A549 treated with DMSO at 1 μM for 4 hours (cell line): ENCODE results near the gene LEMD1. TPM values are rescaled to one million over a fixed set of nuclear protein-coding genes. Genes with fewer than 3 reads are reported as not detected.

Source experiments
- total RNA-seq: library from RNA; stranded (reverse); fragments of 200-300 nt; extraction: Qiagen RNA extraction; gene quantifications from 5 replicates; pipeline ENCODE4 v1.2.3, GENCODE V29; 2022; ENCODE audit warnings: low read depth

The LEMD1 gene
- total RNA-seq, result not detected in 5 replicates

GRCh38 chr1:205421798-205422197 is at the start of gene LEMD1:
Gene LEMD1 (minus strand): TSS chr1:205422056. CDS start chr1:205420536, 1,520 bp downstream.

GRCh38 chr1:205455581-205456382 is 33.9 kb upstream of the LEMD1 start, which contains the start of gene BLACAT1:
Gene BLACAT1 (minus strand): TSS chr1:205456045.

GRCh38 chr1:205356440-205357139 is 65.3 kb downstream of the LEMD1 start, which contains the start of gene KLHDC8A:
Gene KLHDC8A (minus strand): TSS chr1:205356922. CDS start chr1:205343604, 13,318 bp downstream.

Other genes with a start within 250 kb of the LEMD1 start
- 9.1 to 12.2 TPM (median 11.1 TPM) in 5 replicates for gene DSTYK, start 210.4 kb downstream of the LEMD1 start, total RNA-seq
- 2.8 to 3.3 TPM (median 3.1 TPM) in 5 replicates for gene TMCC2, start 194.1 kb downstream of the LEMD1 start, total RNA-seq
- gene NUAK2, start 100.3 kb downstream of the LEMD1 start, total RNA-seq, result 28.8 to 38.0 TPM (median 35.3 TPM) in 5 replicates
- 0.36 to 0.81 TPM (median 0.58 TPM) in 5 replicates for gene KLHDC8A, start 65.1 kb downstream of the LEMD1 start, total RNA-seq
- 0.03 to 0.07 TPM in 2 of 5 replicates, not detected in the others for gene BLACAT1, start 34.0 kb upstream of the LEMD1 start, total RNA-seq
- 0.66 to 1.3 TPM (median 1.1 TPM) in 5 replicates for gene CDK18, start 82.6 kb upstream of the LEMD1 start, total RNA-seq
- gene ELK4, start 210.0 kb upstream of the LEMD1 start, total RNA-seq, result 6.4 to 9.5 TPM (median 8.6 TPM) in 5 replicates